ENCODE results near the gene SYF2.

SYF2 gene

GRCh38 chr1:25209516-25209915 lies 22.8 kb downstream of the SYF2 start:
- in situ Hi-C loops (cut with HindIII; ENCODE audit: low pct_unique_long_range_greater_than_20kb, low sequenced_read_pairs) = no loop called here
- no peak for DNase-seq (ENCODE audit: low read depth in 1 of 2, low spot score in 1 of 2)
- TF ChIP-seq JUND (IDR thresholded peaks at IDR 0.05; ENCODE audit: low read depth) = no peak

GRCh38 chr1:25208561-25209222 lies 23.6 kb downstream of the SYF2 start:
- DNase-seq (ENCODE audit: low read depth in 1 of 2, low spot score in 1 of 2) = no peak
- no peak for TF ChIP-seq JUND (IDR thresholded peaks at IDR 0.05; ENCODE audit: low read depth)
- in situ Hi-C loops (cut with HindIII; ENCODE audit: low pct_unique_long_range_greater_than_20kb, low sequenced_read_pairs) = no loop called here

GRCh38 chr1:25208092-25208491 lies 24.2 kb downstream of the SYF2 start:
- no peak for DNase-seq (ENCODE audit: low read depth in 1 of 2, low spot score in 1 of 2)
- TF ChIP-seq JUND (IDR thresholded peaks at IDR 0.05; ENCODE audit: low read depth) = no peak
- in situ Hi-C loops (cut with HindIII; ENCODE audit: low pct_unique_long_range_greater_than_20kb, low sequenced_read_pairs) = no loop called here

GRCh38 chr1:25206201-25206600 lies 26.1 kb downstream of the SYF2 start:
- no peak for DNase-seq (ENCODE audit: low read depth in 1 of 2, low spot score in 1 of 2)
- TF ChIP-seq JUND (IDR thresholded peaks at IDR 0.05; ENCODE audit: low read depth) = no peak
- in situ Hi-C loops (cut with HindIII; ENCODE audit: low pct_unique_long_range_greater_than_20kb, low sequenced_read_pairs) = no loop called here

GRCh38 chr1:25205786-25206185 lies 26.5 kb downstream of the SYF2 start:
- in situ Hi-C loops (cut with HindIII; ENCODE audit: low pct_unique_long_range_greater_than_20kb, low sequenced_read_pairs) = no loop called here
- no peak for TF ChIP-seq JUND (IDR thresholded peaks at IDR 0.05; ENCODE audit: low read depth)
- no peak for DNase-seq (ENCODE audit: low read depth in 1 of 2, low spot score in 1 of 2)

- peak; percentile 21 to 50 for DNase-seq (ENCODE audit: low read depth in 1 of 2, low spot score in 1 of 2)
- in situ Hi-C loops (cut with HindIII; ENCODE audit: low pct_unique_long_range_greater_than_20kb, low sequenced_read_pairs) = no loop called here
Measured at GRCh38 chr1:25204797-25205480, 27.4 kb downstream of the SYF2 start.

GRCh38 chr1:25201006-25201405 lies 31.3 kb downstream of the SYF2 start:
- no peak for TF ChIP-seq JUND (IDR thresholded peaks at IDR 0.05; ENCODE audit: low read depth)
- in situ Hi-C loops (cut with HindIII; ENCODE audit: low pct_unique_long_range_greater_than_20kb, low sequenced_read_pairs) = no loop called here
- no peak for DNase-seq (ENCODE audit: low read depth in 1 of 2, low spot score in 1 of 2)

More at GRCh38 chr1:25204797-25205480, 27.4 kb downstream of the SYF2 start:
- no peak for TF ChIP-seq JUND (IDR thresholded peaks at IDR 0.05; ENCODE audit: low read depth)

- no peak for DNase-seq (ENCODE audit: low read depth in 1 of 2, low spot score in 1 of 2)
- in situ Hi-C loops (cut with HindIII; ENCODE audit: low pct_unique_long_range_greater_than_20kb, low sequenced_read_pairs) = no loop called here
Measured at GRCh38 chr1:25199819-25200620, 32.3 kb downstream of the SYF2 start.

GRCh38 chr1:25198663-25199252 lies 33.5 kb downstream of the SYF2 start:
- in situ Hi-C loops (cut with HindIII; ENCODE audit: low pct_unique_long_range_greater_than_20kb, low sequenced_read_pairs) = no loop called here
- no peak for TF ChIP-seq JUND (IDR thresholded peaks at IDR 0.05; ENCODE audit: low read depth)
- DNase-seq (ENCODE audit: low read depth in 1 of 2, low spot score in 1 of 2) = peak; percentile 36 to 68

More at GRCh38 chr1:25199819-25200620, 32.3 kb downstream of the SYF2 start:
- TF ChIP-seq JUND (IDR thresholded peaks at IDR 0.05; ENCODE audit: low read depth) = no peak

GRCh38 chr1:25197982-25198662 lies 34.2 kb downstream of the SYF2 start:
- no peak for TF ChIP-seq JUND (IDR thresholded peaks at IDR 0.05; ENCODE audit: low read depth)
- in situ Hi-C loops (cut with HindIII; ENCODE audit: low pct_unique_long_range_greater_than_20kb, low sequenced_read_pairs) = no loop called here
- DNase-seq (ENCODE audit: low read depth in 1 of 2, low spot score in 1 of 2) = no peak

- in situ Hi-C loops (cut with HindIII; ENCODE audit: low pct_unique_long_range_greater_than_20kb, low sequenced_read_pairs) = no loop called here
- DNase-seq (ENCODE audit: low read depth in 1 of 2, low spot score in 1 of 2) = no peak
- TF ChIP-seq JUND (IDR thresholded peaks at IDR 0.05; ENCODE audit: low read depth) = no peak
Measured at GRCh38 chr1:25197235-25197975, 34.9 kb downstream of the SYF2 start.
